HG02763 (cell line): ENCODE data around the gene KCNC1.

Source experiments
- ATAC-seq: cut with Tn5 transposase; IDR thresholded peaks from one replicate; pipeline ENCODE4 v1.9.1; 2021; ENCODE audit warnings: mild to moderate bottlenecking, moderate library complexity; ENCODE audit not compliant: unreplicated experiment

The KCNC1 gene

DNA sequence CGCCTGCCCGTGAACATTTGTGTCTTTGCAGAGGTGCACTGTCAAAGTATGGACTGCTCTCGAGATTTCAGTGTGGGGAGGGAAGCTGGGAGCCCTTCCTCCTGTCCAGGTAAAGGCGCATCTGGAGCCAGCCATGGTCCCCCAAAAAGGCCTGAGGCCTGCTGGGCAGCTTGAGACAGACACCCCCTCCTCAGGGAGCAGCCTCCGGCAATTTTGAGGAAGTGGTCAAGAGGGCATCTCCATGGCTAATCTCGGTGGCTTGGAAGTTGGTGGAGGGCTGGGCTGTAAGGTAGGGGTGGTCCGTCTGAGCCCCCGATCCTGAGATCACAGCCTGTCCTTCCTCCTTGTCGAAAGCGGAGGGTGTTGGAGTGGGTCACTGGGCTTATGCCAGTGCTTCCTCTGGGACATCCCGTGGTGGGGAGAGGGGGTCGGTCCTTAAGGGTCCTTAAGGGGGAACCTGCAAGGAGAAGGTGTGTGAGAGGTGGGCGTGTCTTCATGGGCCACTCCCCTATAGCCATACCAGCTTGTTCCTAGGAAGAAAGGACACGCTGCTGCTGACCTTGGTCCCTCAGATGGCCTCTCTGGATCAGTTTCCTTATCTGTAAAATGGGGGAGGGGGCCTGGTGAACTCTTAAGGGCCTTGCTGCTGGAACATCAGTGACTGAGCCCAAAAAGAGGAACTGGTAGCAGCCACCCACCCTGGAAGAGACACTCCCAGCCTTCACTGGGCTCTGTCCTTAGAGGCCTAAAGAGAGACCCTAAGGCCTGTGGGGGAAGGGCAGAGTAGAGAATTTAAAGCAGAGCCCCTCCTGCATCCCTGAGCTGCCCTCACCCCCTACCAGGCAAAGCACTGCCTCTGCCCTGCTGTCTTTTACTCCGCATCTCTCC lies 2.6 kb downstream of the KCNC1 start:
- ATAC-seq = no peak

DNA sequence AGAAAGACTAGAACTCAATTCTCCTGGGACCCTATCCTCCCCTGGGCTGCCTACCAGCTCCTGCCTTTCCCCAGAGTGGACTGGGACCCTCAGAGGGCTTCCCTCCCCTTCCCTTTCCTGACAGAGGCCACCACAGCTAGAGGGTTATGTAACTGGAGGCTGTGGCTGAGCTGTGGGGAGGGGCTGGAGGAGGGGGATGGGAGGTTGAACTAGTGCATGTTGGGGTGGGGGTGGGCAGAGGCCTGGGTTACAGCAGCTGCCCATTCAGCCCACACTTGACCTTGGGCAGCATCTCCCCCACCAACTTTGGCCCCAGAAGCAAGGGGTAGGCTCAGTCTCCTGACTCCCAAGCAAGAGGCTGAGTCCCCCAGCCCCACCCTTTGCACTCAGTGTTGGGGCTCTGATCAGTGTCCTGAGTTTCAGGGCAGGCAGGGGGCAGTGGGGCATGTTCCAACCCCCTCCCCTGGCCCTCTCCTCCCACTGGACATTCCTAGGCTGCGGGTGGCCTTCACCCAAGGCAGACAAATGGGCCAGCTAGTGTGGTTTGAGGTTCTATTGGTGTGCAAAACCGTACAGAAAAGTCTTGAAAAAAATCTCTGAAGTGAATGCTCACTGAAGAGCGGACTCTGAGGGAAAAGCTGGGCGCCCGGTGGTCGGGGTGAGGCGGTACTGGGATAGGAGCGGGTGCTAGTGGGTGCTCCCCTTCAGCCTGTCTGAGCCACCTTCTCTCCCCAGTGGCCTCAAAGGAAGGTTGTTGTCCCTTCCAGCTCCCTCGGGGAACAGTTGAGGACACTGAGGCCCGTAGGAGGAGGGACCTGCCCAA lies 3.8 kb downstream of the KCNC1 start:
- ATAC-seq = no peak

DNA sequence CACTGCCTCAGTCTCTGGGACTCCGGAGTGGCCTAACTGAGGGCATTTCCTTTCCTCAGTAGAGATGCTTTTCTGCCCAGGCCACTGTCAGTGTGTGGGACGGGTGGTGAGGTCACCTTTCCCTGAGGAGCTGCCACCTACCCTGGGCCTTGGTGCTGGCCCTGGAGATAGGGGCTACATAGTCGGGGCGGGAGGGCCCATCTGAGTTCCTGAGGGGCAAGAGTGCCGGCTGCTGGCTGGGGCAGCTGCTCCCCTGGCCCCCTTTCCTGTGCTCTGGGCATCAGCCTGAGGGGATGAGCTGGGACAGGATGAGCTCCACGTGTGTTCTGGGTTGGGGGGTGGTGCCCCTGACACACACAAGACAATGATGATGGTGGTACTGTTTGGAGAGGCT lies 5.4 kb downstream of the KCNC1 start:
- ATAC-seq = no peak

- no peak for ATAC-seq
Observed at GRCh38 chr11:17740649-17741235, 6.2 kb downstream of the KCNC1 start.

GRCh38 chr11:17741487-17741886 lies 6.9 kb downstream of the KCNC1 start:
- no peak for ATAC-seq

GRCh38 chr11:17742019-17742418 lies 7.4 kb downstream of the KCNC1 start:
- ATAC-seq = no peak

DNA sequence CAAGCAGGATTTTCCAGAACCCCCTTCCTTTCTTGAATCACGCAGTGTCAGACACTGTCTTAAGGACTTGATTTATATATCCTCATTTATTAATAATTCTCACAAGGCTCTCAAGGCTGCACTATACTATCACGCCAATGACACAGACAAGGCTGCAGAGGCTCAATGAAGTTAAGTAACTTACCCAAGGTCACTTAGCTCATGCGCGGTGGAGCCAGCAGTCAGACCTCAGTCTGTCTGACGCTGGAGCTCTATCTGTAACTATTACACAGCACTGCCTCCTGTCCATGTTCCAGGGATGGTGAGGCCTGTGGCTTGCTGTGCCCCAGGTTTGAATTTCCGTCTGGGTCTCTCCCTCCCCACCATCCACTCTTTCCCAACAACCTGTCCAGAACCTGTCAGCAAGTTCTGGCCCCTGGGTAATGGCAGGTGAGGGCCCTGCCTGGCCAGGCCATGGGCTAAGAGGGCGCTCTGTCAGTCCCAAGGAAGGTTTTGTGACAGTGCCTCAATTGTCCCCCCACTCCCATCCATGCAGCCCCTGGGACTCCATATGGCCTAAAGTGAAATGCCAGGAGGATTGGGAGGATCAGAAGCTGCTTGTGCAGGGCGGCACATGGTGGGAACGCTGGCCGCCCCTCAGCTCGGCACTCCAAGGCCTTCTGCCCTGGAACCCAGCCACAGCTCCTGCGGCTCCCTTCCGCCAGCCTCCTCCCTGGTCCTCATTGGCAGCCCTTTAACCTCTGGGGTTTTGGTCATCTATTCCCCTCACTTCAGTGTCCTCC lies 8.6 kb downstream of the KCNC1 start:
- ATAC-seq = no peak

GRCh38 chr11:17743808-17744119 lies 9.2 kb downstream of the KCNC1 start:
- ATAC-seq = no peak

GRCh38 chr11:17744151-17744940 lies 9.8 kb downstream of the KCNC1 start:
- ATAC-seq = no peak

DNA sequence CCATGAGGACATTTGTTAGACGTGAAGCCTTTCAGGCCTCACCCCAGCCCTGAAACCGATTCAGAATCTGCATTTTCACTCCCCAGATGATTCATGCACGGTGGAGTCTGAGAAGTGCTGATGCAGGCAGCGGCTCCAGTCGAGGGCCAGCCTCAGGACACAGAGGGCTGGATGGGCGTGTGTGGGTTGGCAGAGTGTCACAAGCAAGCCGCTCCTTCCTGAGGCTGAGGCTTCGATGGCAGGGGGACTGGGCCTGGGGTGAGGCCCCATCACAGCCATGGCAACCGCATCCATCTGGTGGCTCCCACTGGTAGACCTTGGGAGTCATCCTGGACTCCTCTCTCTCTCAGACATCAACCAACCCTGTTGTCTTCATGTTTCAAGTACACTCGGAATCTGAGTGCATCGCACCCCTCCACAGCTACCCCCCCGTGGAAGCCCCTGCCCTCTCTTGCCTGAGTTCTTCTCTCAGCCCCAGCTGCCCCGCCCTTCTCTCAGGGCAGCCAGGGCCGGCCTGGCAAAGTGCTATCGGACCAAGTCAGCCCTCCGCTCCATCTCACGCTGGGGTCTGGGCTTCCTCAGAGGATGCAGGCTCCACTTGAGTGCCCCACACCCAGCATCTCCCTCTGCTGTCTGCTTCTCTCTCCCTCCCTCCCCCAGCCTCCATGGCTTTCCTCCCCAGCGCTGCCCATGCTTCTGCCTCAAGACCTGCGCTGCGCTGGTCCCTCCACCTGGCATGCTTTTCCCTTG lies 10.6 kb downstream of the KCNC1 start:
- no peak for ATAC-seq

DNA sequence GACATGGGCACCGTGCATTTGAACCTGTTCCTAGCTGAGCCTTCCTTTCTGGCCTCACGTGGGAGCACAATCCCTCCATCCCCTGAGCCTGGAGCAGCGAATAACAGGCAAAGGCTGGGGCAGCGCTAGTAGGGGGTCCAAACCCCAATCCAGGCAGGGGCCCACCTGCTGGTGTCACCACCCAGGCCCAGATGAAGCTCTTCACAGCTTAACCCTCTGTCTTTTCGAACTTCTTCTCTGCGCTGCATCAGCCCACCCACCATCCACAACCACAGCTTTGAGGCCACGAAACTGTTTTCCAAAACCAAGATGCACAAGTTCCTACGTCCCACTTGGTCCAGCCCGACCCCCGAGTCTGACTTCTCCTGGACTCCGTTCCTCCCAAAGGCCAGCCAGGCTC lies 11.5 kb downstream of the KCNC1 start:
- ATAC-seq = no peak

- no peak for ATAC-seq
Observed at GRCh38 chr11:17747131-17747955, 12.8 kb downstream of the KCNC1 start.

DNA sequence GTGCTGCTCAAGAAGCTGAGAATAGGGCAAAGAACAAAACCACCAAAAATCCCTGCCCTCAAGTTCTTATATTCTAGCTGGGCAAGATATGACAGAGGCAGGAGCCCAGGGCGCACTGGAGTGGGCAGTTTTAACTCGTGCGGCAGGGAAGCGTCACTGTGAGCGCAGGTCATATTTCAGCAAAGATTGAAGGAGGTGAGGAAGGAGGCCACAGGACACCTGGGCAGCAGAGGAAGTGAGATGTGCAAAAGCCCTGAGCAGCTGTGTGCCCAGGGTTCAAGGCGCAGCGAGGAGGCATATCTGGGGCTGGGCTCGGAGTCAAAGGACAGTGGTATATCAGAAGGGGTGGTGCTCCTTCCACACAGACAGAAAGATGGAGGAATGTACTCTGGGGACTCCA lies 13.5 kb downstream of the KCNC1 start:
- ATAC-seq = no peak

DNA sequence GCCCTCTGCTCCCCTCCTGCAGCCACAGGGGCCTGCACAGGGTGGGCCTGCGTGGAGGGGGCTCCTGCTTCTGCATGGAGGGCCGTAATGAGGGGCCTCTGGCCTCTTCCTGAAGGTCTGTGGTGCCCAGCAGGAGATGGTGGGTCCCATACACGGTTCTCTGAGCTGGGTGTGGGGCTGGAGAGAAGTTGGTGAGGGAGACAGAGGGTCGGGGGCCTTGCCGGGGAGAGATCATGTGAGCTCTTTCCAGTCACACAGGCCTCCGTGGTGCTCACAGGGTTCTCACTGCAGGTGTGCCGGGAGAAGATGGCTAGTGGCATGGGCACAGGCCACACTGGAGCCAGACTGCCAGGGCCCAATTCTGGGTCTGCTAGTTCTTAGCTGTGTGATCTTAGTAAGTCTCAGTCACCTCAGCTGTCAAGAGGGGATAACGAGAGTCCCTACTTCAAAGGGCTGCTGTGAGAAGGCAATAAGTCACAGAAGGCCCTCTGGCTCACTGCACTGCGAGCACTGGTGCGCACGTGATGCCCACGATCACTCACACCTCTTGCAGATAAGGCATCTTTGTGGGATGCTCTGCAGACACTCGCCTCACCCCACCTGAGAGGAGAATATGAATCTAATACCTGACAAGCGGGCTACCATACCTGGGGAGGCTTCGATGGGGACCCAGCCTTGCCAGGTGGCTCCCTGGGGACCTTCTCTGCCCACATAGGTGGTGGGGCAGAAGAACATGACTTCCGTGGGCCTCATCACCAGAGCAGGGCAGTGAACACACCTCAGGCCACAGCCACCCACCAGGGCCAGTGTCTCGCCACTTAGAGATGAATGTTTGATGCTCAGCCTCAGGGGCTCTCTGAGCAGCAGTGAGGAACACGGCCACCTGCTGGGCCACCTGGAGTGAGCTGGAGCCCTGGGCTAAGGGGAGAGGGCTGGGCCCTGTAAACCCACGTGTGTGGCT lies 14.5 kb downstream of the KCNC1 start:
- ATAC-seq = no peak

GRCh38 chr11:17750013-17750800 lies 15.6 kb downstream of the KCNC1 start:
- no peak for ATAC-seq

- no peak for ATAC-seq
Observed at GRCh38 chr11:17750801-17751165, 16.2 kb downstream of the KCNC1 start.

GRCh38 chr11:17751558-17751957 lies 17.0 kb downstream of the KCNC1 start:
- ATAC-seq = no peak
